ENCODE results near the gene DOCK3.

- TF ChIP-seq CTCF (IDR thresholded peaks at IDR 0.05; ENCODE audit: extremely low read depth in 1 of 2, insufficient read depth in 1 of 2, low read depth in 1 of 2, low read length in 2 of 2): no peak
- TF ChIP-seq POLR2AphosphoS5 (IDR thresholded peaks at IDR 0.05; ENCODE audit: insufficient read depth, low read depth, low read length): no peak
- TF ChIP-seq POLR2A (IDR thresholded peaks at IDR 0.05; ENCODE audit: low read depth, low read length): no peak
- TF ChIP-seq MAX (IDR thresholded peaks at IDR 0.05; ENCODE audit: insufficient read depth, insufficient read length): no peak
These were observed 173.6 kb downstream of the DOCK3 start for GRCh38 chr3:50848308-50848707.

All from endothelial cell of umbilical vein (primary cell).